ENCODE results near the gene NRIP1. TPM values are rescaled to one million over a fixed set of nuclear protein-coding genes. Genes with fewer than 3 reads are reported as not detected.
"Not testable (repeated sequence)": the region's sequence is repeated elsewhere in the genome, so short reads cannot be mapped to it uniquely, and the experiment has no call there.

The NRIP1 gene
- total RNA-seq, 4 donors from 2014 or later: 37.2 to 86.3 (median 60.7) TPM

DNA sequence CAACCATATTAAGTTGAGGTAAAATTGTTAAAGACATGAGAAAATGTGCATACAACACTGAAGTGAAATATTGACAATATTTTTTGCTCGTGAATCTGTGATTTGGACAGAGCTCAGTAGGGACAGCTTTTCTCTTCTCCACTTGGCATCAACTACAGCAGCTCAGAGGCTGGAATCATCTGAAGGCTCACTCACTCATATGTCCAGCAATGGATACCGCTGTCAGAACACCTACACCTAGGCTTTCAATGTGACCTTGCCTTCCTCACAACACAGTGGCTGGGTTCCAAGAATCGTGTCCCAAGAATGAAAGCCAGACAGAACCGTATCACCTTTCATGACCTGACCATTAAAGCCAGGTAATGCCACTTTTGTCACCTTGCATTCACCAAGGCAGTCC is 115.2 kb downstream of the NRIP1 start:
- TF ChIP-seq CTCF (IDR thresholded peaks at IDR 0.05): no peak
- ATAC-seq (ENCODE audit: low FRiP score) (no peak), DNase-seq (ENCODE audit: low spot score) (no peak)

- ATAC-seq (ENCODE audit: low FRiP score) (no peak), DNase-seq (ENCODE audit: low spot score) (no peak)
- TF ChIP-seq CTCF (IDR thresholded peaks at IDR 0.05): no peak
Observed at GRCh38 chr21:14947613-14948160, 117.1 kb downstream of the NRIP1 start.

DNA sequence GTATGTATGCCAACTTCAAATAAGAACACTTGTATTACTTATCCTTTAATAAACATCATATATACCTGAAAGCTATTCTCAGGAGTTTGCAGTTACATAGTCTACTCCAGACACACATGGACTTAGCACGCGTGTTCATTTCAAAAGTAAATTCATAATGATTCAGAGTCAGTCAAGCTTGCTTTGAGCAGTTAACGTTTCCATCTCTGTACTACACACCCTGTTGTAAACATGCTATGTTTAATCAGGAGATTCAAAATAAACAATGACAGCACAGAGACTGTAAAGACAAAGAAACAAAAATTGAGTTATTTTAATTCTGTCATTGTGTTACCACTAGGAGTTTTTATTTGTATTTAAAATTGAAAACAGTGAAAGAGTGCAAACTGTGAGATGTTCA is 119.6 kb downstream of the NRIP1 start:
- no peak for DNase-seq (ENCODE audit: low spot score)
- no peak for TF ChIP-seq CTCF (IDR thresholded peaks at IDR 0.05)
- no peak for ATAC-seq (ENCODE audit: low FRiP score)

DNA sequence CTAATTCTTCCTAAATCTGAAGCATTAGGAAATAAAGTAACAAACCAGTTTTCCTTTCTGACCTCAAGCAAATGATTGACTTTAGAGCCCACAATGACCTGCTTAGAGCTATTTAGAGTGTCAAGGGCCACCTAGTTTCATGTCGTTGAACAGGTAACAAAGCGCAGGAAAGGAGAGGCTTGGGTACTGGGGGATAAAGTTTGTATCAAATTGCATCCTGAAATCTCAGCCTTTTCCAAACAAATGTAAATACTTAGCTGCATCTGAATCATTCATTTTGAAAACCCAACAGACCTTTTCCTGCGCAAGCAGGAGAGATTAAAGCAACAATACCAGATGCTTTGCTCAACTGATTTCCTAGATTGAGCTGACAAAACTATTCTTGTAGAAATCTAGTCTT is 121.2 kb downstream of the NRIP1 start:
- no peak for DNase-seq (ENCODE audit: low spot score)
- TF ChIP-seq CTCF (IDR thresholded peaks at IDR 0.05): no peak
- no peak for ATAC-seq (ENCODE audit: low FRiP score)

- TF ChIP-seq CTCF (IDR thresholded peaks at IDR 0.05): no peak
- DNase-seq (ENCODE audit: low spot score): no peak
- ATAC-seq (ENCODE audit: low FRiP score): no peak
Observed at GRCh38 chr21:14942801-14943490, 121.9 kb downstream of the NRIP1 start.

DNA sequence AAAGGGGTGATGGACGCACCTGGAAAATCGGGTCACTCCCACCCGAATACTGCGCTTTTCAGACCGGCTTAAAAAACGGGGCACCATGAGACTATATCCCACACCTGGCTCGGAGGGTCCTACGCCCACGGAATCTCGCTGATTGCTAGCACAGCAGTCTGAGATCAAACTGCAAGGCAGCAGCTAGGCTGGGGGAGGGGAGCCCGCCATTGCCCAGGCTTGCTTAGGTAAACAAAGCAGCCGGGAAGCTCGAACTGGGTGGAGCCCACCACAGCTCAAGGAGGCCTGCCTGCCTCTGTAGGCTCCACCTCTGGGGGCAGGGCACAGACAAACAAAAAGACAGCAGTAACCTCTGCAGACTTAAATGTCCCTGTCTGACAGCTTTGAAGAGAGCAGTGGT is 137.5 kb downstream of the NRIP1 start:
- DNase-seq (ENCODE audit: low spot score); ATAC-seq (ENCODE audit: low FRiP score): not testable (repeated sequence)

- DNase-seq (ENCODE audit: low spot score): no peak
- TF ChIP-seq CTCF (IDR thresholded peaks at IDR 0.05): no peak
- no peak for ATAC-seq (ENCODE audit: low FRiP score)
Observed at GRCh38 chr21:14926186-14926585, 138.6 kb downstream of the NRIP1 start.
